ENCODE results near the gene LBHD2. TPM values are rescaled to one million over a fixed set of nuclear protein-coding genes. Genes with fewer than 3 reads are reported as not detected.

LBHD2 gene
- polyA plus RNA-seq, 1 donor from 2014 or later, result not detected

- Histone ChIP-seq H4K20me1 (ENCODE audit: insufficient read depth) (no peaks in the 10 kb centered on the region), H3K4me3 (ENCODE audit: low read length) (no peak overlapping the region), H3K36me3 (ENCODE audit: insufficient read depth, low read length) (no peaks in the 10 kb centered on the region), H3K9ac (ENCODE audit: low read length) (no peak overlapping the region), H3K9me2 (ENCODE audit: insufficient read depth, low read length) (no peaks in the 10 kb centered on the region), H3K27me3 (ENCODE audit: insufficient read depth, low read depth, low read length) (peaks cover 13% of the 10 kb centered on the region), H2AFZ (ENCODE audit: low read depth, low read length) (no peak overlapping the region), H3K9me3 (ENCODE audit: low read length) (no peaks in the 10 kb centered on the region), H3K27ac (ENCODE audit: low read length) (no peak overlapping the region), H3F3A (ENCODE audit: insufficient read depth, low read length, poor library complexity, severe bottlenecking) (no peaks in the 10 kb centered on the region), H3K4me2 (ENCODE audit: low read length) (no peak overlapping the region), H3K79me2 (replicated peaks; ENCODE audit: insufficient read depth, low read length) (no peaks in the 10 kb centered on the region)
- TF ChIP-seq CTCF (IDR thresholded peaks at IDR 0.05; ENCODE audit: poor library complexity, severe bottlenecking) (no peak), EP300 (conservative IDR thresholded peaks at IDR 0.05; ENCODE audit: poor library complexity, severe bottlenecking) (no peak), EZH2 (IDR thresholded peaks at IDR 0.05; ENCODE audit: borderline replicate concordance, insufficient read depth, low read length, poor library complexity, severe bottlenecking) (no peak), TAF1 (IDR thresholded peaks at IDR 0.05; ENCODE audit: low read depth) (no peak), MXI1 (conservative IDR thresholded peaks at IDR 0.05; ENCODE audit: poor library complexity, severe bottlenecking) (no peak), REST (IDR thresholded peaks at IDR 0.05; ENCODE audit: borderline replicate concordance) (no peak), SMC3 (conservative IDR thresholded peaks at IDR 0.05; ENCODE audit: poor library complexity) (no peak), RAD21 (conservative IDR thresholded peaks at IDR 0.05) (no peak), POLR2AphosphoS5 (IDR thresholded peaks at IDR 0.05) (no peak)
Measured at GRCh38 chr14:103108749-103109207, 24.8 kb downstream of the LBHD2 start.

- H3K9ac ChIP-seq (ENCODE audit: low read length), result no peak overlapping the region
- TF ChIP-seq REST (IDR thresholded peaks at IDR 0.05; ENCODE audit: borderline replicate concordance) (no peak), EP300 (conservative IDR thresholded peaks at IDR 0.05; ENCODE audit: poor library complexity, severe bottlenecking) (no peak), POLR2AphosphoS5 (IDR thresholded peaks at IDR 0.05) (no peak), EZH2 (IDR thresholded peaks at IDR 0.05; ENCODE audit: borderline replicate concordance, insufficient read depth, low read length, poor library complexity, severe bottlenecking) (no peak), SMC3 (conservative IDR thresholded peaks at IDR 0.05; ENCODE audit: poor library complexity) (no peak), MXI1 (conservative IDR thresholded peaks at IDR 0.05; ENCODE audit: poor library complexity, severe bottlenecking) (no peak), TAF1 (IDR thresholded peaks at IDR 0.05; ENCODE audit: low read depth) (no peak), CTCF (IDR thresholded peaks at IDR 0.05; ENCODE audit: poor library complexity, severe bottlenecking) (no peak), RAD21 (conservative IDR thresholded peaks at IDR 0.05) (no peak)
- peaks cover 3% of the 10 kb centered on the region for H3K27me3 ChIP-seq (ENCODE audit: insufficient read depth, low read depth, low read length)
- no peaks in the 10 kb centered on the region for H3K9me3 ChIP-seq (ENCODE audit: low read length)
- H2AFZ ChIP-seq (ENCODE audit: low read depth, low read length), result no peak overlapping the region
- no peak overlapping the region for H3K4me3 ChIP-seq (ENCODE audit: low read length)
- H3K4me2 ChIP-seq (ENCODE audit: low read length), result no peak overlapping the region
- no peaks in the 10 kb centered on the region for H3K9me2 ChIP-seq (ENCODE audit: insufficient read depth, low read length)
- no peak overlapping the region for H3K27ac ChIP-seq (ENCODE audit: low read length)
- H4K20me1 ChIP-seq (ENCODE audit: insufficient read depth), result no peaks in the 10 kb centered on the region
- no peaks in the 10 kb centered on the region for H3K36me3 ChIP-seq (ENCODE audit: insufficient read depth, low read length)
- no peaks in the 10 kb centered on the region for H3F3A ChIP-seq (ENCODE audit: insufficient read depth, low read length, poor library complexity, severe bottlenecking)
- H3K79me2 ChIP-seq (replicated peaks; ENCODE audit: insufficient read depth, low read length), result no peaks in the 10 kb centered on the region
Measured at GRCh38 chr14:103109535-103110441, 25.8 kb downstream of the LBHD2 start.

Measured in neural cell (in vitro differentiated cells).